Transverse colon (tissue), 4 donors: ENCODE results near the gene PCSK6. TPM values are rescaled to one million over a fixed set of nuclear protein-coding genes. Genes with fewer than 3 reads are reported as not detected.
"Not testable (repeated sequence)": the region's sequence is repeated elsewhere in the genome, so short reads cannot be mapped to it uniquely, and the experiment has no call there.

Experiments used
- DNase-seq: peaks from one replicate; pipeline ENCODE4 v3.0.0-alpha.2; 2019
- H3K27ac ChIP-seq, 4 donors: fragments of 200-600 bp; sonication (generic); 2 replicates each; pipeline ENCODE4 v1.5.1; 2016 to 2018; ENCODE audit warnings: inconsistent platforms in 4 of 4
- H3K27me3 ChIP-seq: fragments of 200-600 bp; sonication (generic); 2 replicates; pipeline ENCODE4 v1.5.1; 2017; ENCODE audit warnings: inconsistent platforms
- H3K36me3 ChIP-seq, 4 donors: fragments of 200-600 bp; sonication (generic); 2 replicates each; pipeline ENCODE4 v1.5.1; 2017 to 2019; ENCODE audit warnings: inconsistent platforms in 4 of 4
- H3K4me1 ChIP-seq, 4 donors: fragments of 200-600 bp; sonication (generic); 2 replicates each; pipeline ENCODE4 v1.5.1; 2017 to 2020; ENCODE audit warnings: inconsistent platforms in 4 of 4
- H3K4me3 ChIP-seq, 4 donors: fragments of 200-600 bp; sonication (generic); 1 replicate in 1 of 4; 2 replicates in 3 of 4; pipeline versions ENCODE4 v1.5.1 to v1.6.1; 2017 to 2019; ENCODE audit warnings: inconsistent platforms in 4 of 4
- H3K9me3 ChIP-seq, 2 donors: fragments of 200-600 bp; sonication (generic); 2 replicates each; pipeline ENCODE4 v1.5.1; 2017 to 2019; ENCODE audit warnings: inconsistent platforms in 2 of 2
- CTCF ChIP-seq, 5 experiments: fragments of 200-600 bp in 3 of 5; fragments of 450-650 bp in 2 of 5; sonication (generic) in 3 of 5; IDR thresholded peaks; 1 replicate in 2 of 5; 2 replicates in 3 of 5; pipeline ENCODE4 v1.5.1; 2016 to 2017; ENCODE audit warnings: antibody characterized with exemption in 5 of 5, inconsistent platforms in 3 of 5, mild to moderate bottlenecking in 2 of 5, moderate library complexity in 1 of 5
- EP300 ChIP-seq: sonication (generic); formaldehyde crosslinking; IDR thresholded peaks from one replicate; pipeline ENCODE4 v1.6.1; 2017; ENCODE audit warnings: antibody characterized with exemption, low read depth
- POLR2A ChIP-seq: fragments of 450-650 bp; IDR thresholded peaks from one replicate; pipeline ENCODE4 v1.6.1; 2016; ENCODE audit warnings: antibody characterized with exemption, mild to moderate bottlenecking, moderate library complexity
- POLR2AphosphoS5 ChIP-seq, 3 donors: sonication (generic); formaldehyde crosslinking; IDR thresholded peaks; one replicate each; pipeline ENCODE4 v1.6.1; 2016; ENCODE audit warnings: antibody characterized with exemption in 3 of 3
- WGBS, 2 donors: methylation state at CpG; one replicate each; pipeline ENCODE4 v1.1.5; 2018; ENCODE audit warnings: low coverage in 1 of 2; 5-methylcytosine and 5-hydroxymethylcytosine counted together
- in situ Hi-C, 4 donors: fragments of 200-750 bp; cut with MboI; loops; one replicate each; pipeline versions ENCODE4 v1.15.0 to v1.15.1; 2017; ENCODE audit warnings: low sequenced_read_pairs in 3 of 4, low pct_ligation_motif_present in 1 of 4, low pct_unique_long_range_greater_than_20kb in 1 of 4
- intact Hi-C: fragments of 100-400 bp; cut with DNase I; formaldehyde crosslinking; loops from one replicate; pipeline ENCODE4 v1.15.1; 2023; ENCODE audit warnings: low total_unique reads
- total RNA-seq, 4 donors: library from RNA; depleted of rRNA; stranded (reverse); fragments of >200 nt; gene quantifications; one replicate each; pipeline ENCODE4 v1.1.0, GENCODE V29; 2016

PCSK6 gene
- total RNA-seq, 4 donors from 2014 or later: 20.3 to 119 (median 49.7) TPM

DNA sequence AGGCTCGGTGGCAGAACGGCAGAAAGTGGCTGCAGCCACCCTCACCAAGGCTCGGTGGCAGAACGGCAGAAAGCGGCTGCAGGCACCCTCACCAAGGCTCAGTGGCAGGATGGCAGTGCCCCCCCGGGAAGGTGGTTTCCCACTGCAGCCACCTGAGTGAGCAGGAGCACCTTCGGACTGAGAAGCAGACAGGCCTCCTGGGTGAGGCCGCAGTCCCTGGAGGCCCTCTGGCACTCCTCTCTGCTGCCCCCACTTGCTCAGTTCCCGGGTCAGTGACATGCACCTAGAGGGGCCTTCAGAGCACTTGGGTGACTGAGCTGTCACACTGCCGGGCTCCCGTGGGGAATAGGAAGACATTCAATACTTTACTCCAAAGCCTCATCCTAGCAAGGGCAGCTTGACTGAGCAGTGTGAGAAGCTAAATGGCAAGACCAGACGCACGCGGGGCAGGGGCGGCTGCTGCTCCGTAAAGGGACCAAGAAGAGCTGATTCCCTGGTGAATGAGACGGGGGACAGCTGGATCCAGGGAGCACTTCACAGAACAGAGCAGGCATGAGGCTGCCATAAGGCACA is 62.7 kb downstream of the PCSK6 start:
- TF ChIP-seq POLR2AphosphoS5 (IDR thresholded peaks at IDR 0.05): no peak
- TF ChIP-seq POLR2A: no peak
- TF ChIP-seq EP300: no peak
- no peak for TF ChIP-seq CTCF (IDR thresholded peaks at IDR 0.05)
- no peaks in the 10 kb centered on the region for H3K27me3 ChIP-seq
- no peaks in the 10 kb centered on the region for H3K9me3 ChIP-seq
- H3K27ac ChIP-seq: no peak overlapping the region
- in situ Hi-C loops: no loop called here
- 88% methylated on average over 17 of the region's 17 CpGs; no CpG with 5 or more reads in 1 of the 2 donors for WGBS, 2 donors
- no peaks in the 10 kb centered on the region for H3K36me3 ChIP-seq
- no peak overlapping the region for H3K4me3 ChIP-seq
- DNase-seq: no peak
- H3K4me1 ChIP-seq: no peaks in the 10 kb centered on the region
- intact Hi-C loops: no loop called here

GRCh38 chr15:101425787-101426365 is 63.6 kb downstream of the PCSK6 start:
- intact Hi-C loops: no loop called here
- in situ Hi-C loops: no loop called here
- Histone ChIP-seq H3K4me3 (no peak overlapping the region), H3K36me3 (no peaks in the 10 kb centered on the region), H3K27ac (no peak overlapping the region), H3K9me3 (no peaks in the 10 kb centered on the region), H3K27me3 (no peaks in the 10 kb centered on the region), H3K4me1 (no peaks in the 10 kb centered on the region)
- no peak for DNase-seq
- 75 to 97% methylated on average over 2 to 9 of the region's 9 CpGs for WGBS, 2 donors
- TF ChIP-seq POLR2AphosphoS5 (IDR thresholded peaks at IDR 0.05): no peak
- no peak for TF ChIP-seq CTCF (IDR thresholded peaks at IDR 0.05)
- TF ChIP-seq POLR2A: no peak
- no peak for TF ChIP-seq EP300

DNA sequence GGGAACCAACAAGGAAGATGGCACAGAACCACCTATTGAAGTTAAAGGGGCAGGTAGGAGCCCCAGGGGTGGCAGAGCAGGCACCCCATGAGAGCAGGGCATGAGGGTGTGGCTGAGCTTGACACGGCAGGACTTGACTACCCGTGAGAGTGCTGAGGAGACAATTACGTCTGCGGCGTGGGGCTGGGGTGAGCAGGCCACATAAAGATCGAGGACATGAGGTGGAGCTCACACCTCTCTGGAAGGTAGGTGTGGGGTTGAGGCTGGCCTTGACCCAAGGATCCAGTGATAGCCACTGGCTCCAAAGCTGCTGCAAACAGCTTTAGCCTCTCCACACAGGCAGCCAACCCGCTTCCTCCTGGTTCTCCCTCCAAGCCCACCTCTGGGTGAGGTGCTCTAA is 64.5 kb downstream of the PCSK6 start:
- in situ Hi-C loops: no loop called here
- Histone ChIP-seq H3K27me3 (no peaks in the 10 kb centered on the region), H3K4me1 (no peaks in the 10 kb centered on the region), H3K4me3 (no peak overlapping the region), H3K9me3 (no peaks in the 10 kb centered on the region), H3K27ac (no peak overlapping the region), H3K36me3 (no peaks in the 10 kb centered on the region)
- DNase-seq: no peak
- TF ChIP-seq CTCF (IDR thresholded peaks at IDR 0.05) (no peak), POLR2AphosphoS5 (IDR thresholded peaks at IDR 0.05) (no peak), POLR2A (no peak), EP300 (no peak)
- WGBS, 2 donors: 89% methylated on average over 7 of the region's 7 CpGs; no CpG with 5 or more reads in 1 of the 2 donors
- intact Hi-C loops: no loop called here

DNA sequence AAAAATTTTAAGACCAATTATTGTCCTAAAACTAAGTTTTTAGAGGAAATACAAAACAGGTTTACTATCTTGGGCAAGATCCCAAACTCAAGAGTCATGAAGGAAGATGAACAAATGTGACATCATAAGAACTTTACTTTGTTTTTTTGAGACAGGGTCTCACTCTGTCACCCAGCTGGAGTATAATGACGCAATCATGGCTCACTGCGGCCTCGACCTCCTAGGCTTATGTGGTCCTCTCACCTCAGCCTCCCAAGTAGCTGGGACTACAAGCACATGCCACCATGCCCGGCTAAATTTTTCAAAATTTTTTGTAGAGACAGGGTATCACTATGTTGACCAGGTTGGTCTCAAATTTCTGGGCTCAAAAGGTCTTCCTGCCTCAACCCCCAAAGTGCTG is 69.3 kb downstream of the PCSK6 start:
- TF ChIP-seq POLR2AphosphoS5 (IDR thresholded peaks at IDR 0.05) (no peak), CTCF (IDR thresholded peaks at IDR 0.05) (no peak), POLR2A (no peak), EP300 (no peak)
- intact Hi-C loops: no loop called here
- H3K27me3 ChIP-seq: no peaks in the 10 kb centered on the region
- H3K4me3 ChIP-seq: no peak overlapping the region
- no peak overlapping the region for H3K27ac ChIP-seq
- H3K9me3 ChIP-seq: no peaks in the 10 kb centered on the region
- H3K36me3 ChIP-seq: no peaks in the 10 kb centered on the region
- DNase-seq: no peak
- WGBS, 2 donors: 56 to 90% methylated on average over 2 to 4 of the region's 4 CpGs
- H3K4me1 ChIP-seq: no peaks in the 10 kb centered on the region
- in situ Hi-C loops: no loop called here

DNA sequence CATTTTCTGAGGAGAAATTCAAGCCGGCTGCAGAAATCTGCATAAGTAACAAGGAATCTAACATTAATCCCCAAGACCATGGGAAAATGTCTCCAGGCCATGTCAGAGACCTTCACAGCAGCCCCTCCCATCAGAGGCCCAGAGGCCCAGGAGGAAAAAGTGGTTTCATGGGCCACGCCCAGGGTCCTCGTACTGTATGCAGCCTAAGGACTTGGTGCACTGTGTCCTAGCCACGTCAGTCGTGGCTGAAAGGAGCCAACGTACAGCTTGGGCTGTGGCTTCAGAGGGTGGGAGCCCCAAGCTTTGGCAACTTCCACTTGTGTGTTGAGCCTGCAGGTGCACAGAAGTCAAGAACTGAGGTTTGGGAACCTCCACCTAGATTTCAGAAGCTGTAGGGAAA is 73.0 kb downstream of the PCSK6 start:
- H3K36me3 ChIP-seq, H3K4me3 ChIP-seq, intact Hi-C loops, in situ Hi-C loops, H3K4me1 ChIP-seq, H3K27me3 ChIP-seq, DNase-seq, H3K27ac ChIP-seq, H3K9me3 ChIP-seq: not testable (repeated sequence)
- WGBS, 2 donors: 82% methylated on average over 6 of the region's 6 CpGs; no CpG with 5 or more reads in 1 of the 2 donors
